CD4-positive, alpha-beta memory T cell (primary cell): ENCODE data around the gene IPO8. TPM values are rescaled to one million over a fixed set of nuclear protein-coding genes. Genes with fewer than 3 reads are reported as not detected.

ENCODE experiments used
- CTCF ChIA-PET: fragments of 350-600 bp; sonication (Branson Sonifier 250); formaldehyde crosslinking; loops from one replicate; lab custom pipeline; 2021; ENCODE audit warnings: inconsistent platforms; ENCODE audit not compliant: partially characterized antibody; lab: Charles Lee
- POLR2A ChIA-PET: fragments of 350-600 bp; sonication (Branson Sonifier 250); formaldehyde crosslinking; loops from one replicate; lab custom pipeline; 2021; ENCODE audit not compliant: partially characterized antibody; lab: Charles Lee
- DNase-seq, 5 donors: peaks; one replicate each; pipeline versions ENCODE4 v3.0.0 to v3.0.0-alpha.2; 2020 to 2022; ENCODE audit warnings: mixed read lengths in 1 of 5
- H3K27ac ChIP-seq: one replicate; pipeline ENCODE4 v1.7.0; 2013; ENCODE audit warnings: low read depth, low read length
- H3K27me3 ChIP-seq: 2 replicates; pipeline ENCODE4 v1.7.0; 2013; ENCODE audit warnings: mild to moderate bottlenecking, low read length, moderate library complexity; ENCODE audit not compliant: insufficient read depth
- H3K36me3 ChIP-seq: 2 replicates; pipeline ENCODE4 v1.7.0; 2013; ENCODE audit warnings: mild to moderate bottlenecking, low read length, moderate library complexity; ENCODE audit not compliant: insufficient read depth
- H3K4me1 ChIP-seq: 2 replicates; pipeline ENCODE4 v1.7.0; 2013; ENCODE audit warnings: mild to moderate bottlenecking, low read length, moderate library complexity; ENCODE audit not compliant: insufficient read depth
- H3K4me3 ChIP-seq, 2 donors: one replicate each; pipeline ENCODE4 v1.7.0; 2013; ENCODE audit warnings: low read length in 2 of 2, mild to moderate bottlenecking in 1 of 2
- H3K9me3 ChIP-seq, 2 donors: one replicate each; pipeline ENCODE4 v1.7.0; 2013; ENCODE audit warnings: low read length in 2 of 2, control low read depth in 1 of 2; ENCODE audit not compliant: control insufficient read depth in 1 of 2
- H3K27ac Mint-ChIP-seq, 7 donors: one replicate each; pipeline ENCODE4 v1.8.0; 2020 to 2021; ENCODE audit warnings: mixed read lengths in 7 of 7, mild to moderate bottlenecking in 6 of 7, inconsistent platforms in 3 of 7, moderate library complexity in 3 of 7
- H3K27me3 Mint-ChIP-seq, 2 donors: one replicate each; pipeline ENCODE4 v1.8.0; 2020 to 2021; ENCODE audit warnings: mixed read lengths in 2 of 2
- H3K36me3 Mint-ChIP-seq, 2 donors: one replicate each; pipeline ENCODE4 v1.8.0; 2020 to 2021; ENCODE audit warnings: mixed read lengths in 2 of 2, inconsistent platforms in 1 of 2, mild to moderate bottlenecking in 1 of 2
- H3K4me1 Mint-ChIP-seq, 4 donors: one replicate each; pipeline ENCODE4 v1.8.0; 2020 to 2021; ENCODE audit warnings: mixed read lengths in 4 of 4, mild to moderate bottlenecking in 1 of 4
- H3K4me3 Mint-ChIP-seq, 8 donors: one replicate each; pipeline ENCODE4 v1.8.0; 2020 to 2021; ENCODE audit warnings: mixed read lengths in 8 of 8, mild to moderate bottlenecking in 7 of 8, moderate library complexity in 6 of 8, inconsistent platforms in 3 of 8
- H3K9me3 Mint-ChIP-seq, 8 donors: one replicate each; pipeline ENCODE4 v1.8.0; 2020 to 2021; ENCODE audit warnings: mixed read lengths in 8 of 8, mild to moderate bottlenecking in 5 of 8, inconsistent platforms in 3 of 8, moderate library complexity in 1 of 8
- intact Hi-C: fragments of 100-400 bp; cut with micrococcal nuclease; formaldehyde crosslinking; loops from one replicate; pipeline ENCODE4 v1.15.1; 2023
- polyA plus RNA-seq, 2 donors: library from polyadenylated mRNA; unstranded; fragments of 300-500 nt; fragmentation: Illumina TruSeq; gene quantifications; one replicate each; pipeline ENCODE4 v1.2.3, GENCODE V29; 2021
- total RNA-seq, 2 experiments: library from RNA; stranded (reverse); gene quantifications; one replicate each; pipeline ENCODE4 v1.2.3, GENCODE V29; 2021

Gene IPO8
- total and polyA plus RNA-seq, 4 experiments from 2014 or later, result 7.9 to 60.5 (median 32.4) TPM

GRCh38 chr12:30729547-30729946 lies 33.9 kb upstream of the IPO8 start:
- POLR2A ChIA-PET, result no interaction called here
- intact Hi-C loops, result no loop called here
- DNase-seq, result no peak
- no peaks in the 10 kb centered on the region for H3K4me1 ChIP-seq
- no peaks in the 10 kb centered on the region for H3K27me3 ChIP-seq
- H3K36me3 Mint-ChIP-seq, result peaks cover 46 to 65% of the 10 kb centered on the region in 2 donors
- H3K27ac Mint-ChIP-seq, result no peak overlapping the region
- H3K9me3 Mint-ChIP-seq, result no peaks in the 10 kb centered on the region
- no peaks in the 10 kb centered on the region for H3K27me3 Mint-ChIP-seq
- H3K9me3 ChIP-seq, result no peaks in the 10 kb centered on the region
- no peak overlapping the region for H3K4me3 Mint-ChIP-seq
- no peak overlapping the region for H3K27ac ChIP-seq
- peaks cover 0 to 7% (median 4%) of the 10 kb centered on the region in 4 donors for H3K4me1 Mint-ChIP-seq
- CTCF ChIA-PET, result no interaction called here
- no peak overlapping the region for H3K4me3 ChIP-seq
- H3K36me3 ChIP-seq, result peaks cover 25% of the 10 kb centered on the region

GRCh38 chr12:30726647-30727046 lies 31.0 kb upstream of the IPO8 start:
- peaks cover 36% of the 10 kb centered on the region for H3K36me3 ChIP-seq
- intact Hi-C loops, result no loop called here
- Mint-ChIP-seq H3K36me3 (peaks cover 55 to 68% of the 10 kb centered on the region in 2 donors), H3K27me3 (no peaks in the 10 kb centered on the region), H3K4me3 (no peak overlapping the region), H3K27ac (peak overlapping the region in 1 of 7 donors; percentile 13), H3K4me1 (peaks cover 0 to 7% (median 4%) of the 10 kb centered on the region in 4 donors), H3K9me3 (no peaks in the 10 kb centered on the region)
- no peak for DNase-seq
- ChIA-PET CTCF (no interaction called here), POLR2A (no interaction called here)
- H3K4me1 ChIP-seq, result no peaks in the 10 kb centered on the region
- no peak overlapping the region for H3K27ac ChIP-seq
- H3K9me3 ChIP-seq, result no peaks in the 10 kb centered on the region
- no peaks in the 10 kb centered on the region for H3K27me3 ChIP-seq
- no peak overlapping the region for H3K4me3 ChIP-seq

- no peak overlapping the region for H3K4me3 ChIP-seq
- ChIA-PET POLR2A (no interaction called here), CTCF (interaction anchor here (1.2 kb wide), 1 partner anchor 28 kb away, joined by 3 read pairs; no protein-coding TSS in a partner anchor)
- H3K27ac ChIP-seq, result no peak overlapping the region
- Mint-ChIP-seq H3K27me3 (no peaks in the 10 kb centered on the region), H3K36me3 (peaks cover 61 to 74% of the 10 kb centered on the region in 2 donors), H3K27ac (no peak overlapping the region), H3K9me3 (no peaks in the 10 kb centered on the region), H3K4me3 (no peak overlapping the region), H3K4me1 (peaks cover 0 to 7% (median 4%) of the 10 kb centered on the region in 4 donors)
- no peaks in the 10 kb centered on the region for H3K27me3 ChIP-seq
- H3K36me3 ChIP-seq, result peaks cover 40% of the 10 kb centered on the region
- no peaks in the 10 kb centered on the region for H3K4me1 ChIP-seq
- DNase-seq, result no peak
- intact Hi-C loops, result no loop called here
- H3K9me3 ChIP-seq, result no peaks in the 10 kb centered on the region
Measured at GRCh38 chr12:30725739-30726138, 30.1 kb upstream of the IPO8 start.

GRCh38 chr12:30719060-30719459 lies 23.4 kb upstream of the IPO8 start:
- no peaks in the 10 kb centered on the region for H3K27me3 ChIP-seq
- no peak overlapping the region for H3K4me3 ChIP-seq
- Mint-ChIP-seq H3K27ac (no peak overlapping the region), H3K4me3 (no peak overlapping the region), H3K27me3 (no peaks in the 10 kb centered on the region), H3K4me1 (no peaks in the 10 kb centered on the region), H3K9me3 (no peaks in the 10 kb centered on the region), H3K36me3 (peaks cover 54 to 73% of the 10 kb centered on the region in 2 donors)
- no peaks in the 10 kb centered on the region for H3K4me1 ChIP-seq
- intact Hi-C loops, result no loop called here
- no peak for DNase-seq
- H3K9me3 ChIP-seq, result no peaks in the 10 kb centered on the region
- H3K27ac ChIP-seq, result no peak overlapping the region
- peaks cover 45% of the 10 kb centered on the region for H3K36me3 ChIP-seq
- ChIA-PET POLR2A (no interaction called here), CTCF (interaction anchor here (1.7 kb wide), 1 partner anchor 13 kb away, joined by 4 read pairs; no protein-coding TSS in a partner anchor)

GRCh38 chr12:30707613-30708342 lies 12.1 kb upstream of the IPO8 start:
- ChIA-PET POLR2A (no interaction called here), CTCF (interaction anchor here (1.5 to 1.6 kb wide), 2 partner anchors 13 to 100 kb away, joined by 3 to 6 read pairs; partner anchors contain the start of gene IPO8)
- no peak overlapping the region for H3K4me3 ChIP-seq
- H3K27me3 ChIP-seq, result no peaks in the 10 kb centered on the region
- no peak for DNase-seq
- no peaks in the 10 kb centered on the region for H3K9me3 Mint-ChIP-seq
- no peaks in the 10 kb centered on the region for H3K4me1 Mint-ChIP-seq
- no peak overlapping the region for H3K4me3 Mint-ChIP-seq
- H3K4me1 ChIP-seq, result no peaks in the 10 kb centered on the region
- intact Hi-C loops, result no loop called here
- no peak overlapping the region for H3K27ac ChIP-seq
- H3K36me3 Mint-ChIP-seq, result peaks cover 19 to 27% of the 10 kb centered on the region in 2 donors
- no peaks in the 10 kb centered on the region for H3K27me3 Mint-ChIP-seq
- H3K9me3 ChIP-seq, result no peaks in the 10 kb centered on the region
- no peaks in the 10 kb centered on the region for H3K36me3 ChIP-seq
- no peak overlapping the region for H3K27ac Mint-ChIP-seq

- H3K4me3 Mint-ChIP-seq, result no peak overlapping the region
- H3K36me3 Mint-ChIP-seq, result peaks cover 19 to 21% of the 10 kb centered on the region in 2 donors
- H3K27me3 Mint-ChIP-seq, result no peaks in the 10 kb centered on the region
- intact Hi-C loops, result no loop called here
- no peaks in the 10 kb centered on the region for H3K9me3 ChIP-seq
- no peak overlapping the region for H3K27ac Mint-ChIP-seq
- DNase-seq, result no peak
- no peak overlapping the region for H3K27ac ChIP-seq
- H3K4me3 ChIP-seq, result no peak overlapping the region
- ChIA-PET POLR2A (no interaction called here), CTCF (interaction anchor here (1.0 to 1.6 kb wide), 2 partner anchors 12 to 101 kb away, joined by 3 to 4 read pairs; no protein-coding TSS in a partner anchor)
- H3K4me1 Mint-ChIP-seq, result no peaks in the 10 kb centered on the region
- no peaks in the 10 kb centered on the region for H3K27me3 ChIP-seq
- no peaks in the 10 kb centered on the region for H3K9me3 Mint-ChIP-seq
- H3K4me1 ChIP-seq, result no peaks in the 10 kb centered on the region
- no peaks in the 10 kb centered on the region for H3K36me3 ChIP-seq
Measured at GRCh38 chr12:30706476-30706875, 10.8 kb upstream of the IPO8 start.

GRCh38 chr12:30701056-30701455 lies 5.4 kb upstream of the IPO8 start:
- Mint-ChIP-seq H3K4me3 (no peak overlapping the region), H3K27ac (no peak overlapping the region), H3K4me1 (peaks cover 4 to 6% (median 4%) of the 10 kb centered on the region in 4 donors), H3K9me3 (no peaks in the 10 kb centered on the region), H3K36me3 (peaks cover 0 to under 1% of the 10 kb centered on the region in 2 donors), H3K27me3 (no peaks in the 10 kb centered on the region)
- Histone ChIP-seq H3K27ac (no peak overlapping the region), H3K27me3 (no peaks in the 10 kb centered on the region), H3K36me3 (no peaks in the 10 kb centered on the region), H3K4me1 (peaks cover 5% of the 10 kb centered on the region), H3K9me3 (no peaks in the 10 kb centered on the region), H3K4me3 (no peak overlapping the region)
- POLR2A ChIA-PET, result interaction anchor here (1.2 kb wide), 1 partner anchor 54 kb away, joined by 4 read pairs; the partner anchor contains the start of gene CAPRIN2
- CTCF ChIA-PET, result interaction anchor here (1.1 kb wide), 1 partner anchor 53 kb away, joined by 3 read pairs; no protein-coding TSS in a partner anchor
- no peak for DNase-seq
- intact Hi-C loops, result no loop called here
